ENCODE measurements around the gene GRM5.

Gene GRM5

GRCh38 chr11:88495836-88496235 lies 569.9 kb downstream of the GRM5 start:
- TF ChIP-seq REST (IDR thresholded peaks at IDR 0.05; ENCODE audit: insufficient read depth in 1 of 2, low read depth in 2 of 2, low read length in 2 of 2) (no peak), FOXP2 (optimal IDR thresholded peaks at IDR 0.05; ENCODE audit: borderline replicate concordance, extremely low read depth, extremely low read length, insufficient read depth) (no peak), POLR2AphosphoS5 (IDR thresholded peaks at IDR 0.05; ENCODE audit: low read depth, low read length) (no peak), TAF1 (IDR thresholded peaks at IDR 0.05; ENCODE audit: borderline replicate concordance, insufficient read depth, low read length) (no peak), SIN3A (IDR thresholded peaks at IDR 0.05; ENCODE audit: borderline replicate concordance, insufficient read depth, low read length) (no peak)

- no peak for TF ChIP-seq REST (IDR thresholded peaks at IDR 0.05; ENCODE audit: insufficient read depth in 1 of 2, low read depth in 2 of 2, low read length in 2 of 2)
- TF ChIP-seq FOXP2 (optimal IDR thresholded peaks at IDR 0.05; ENCODE audit: borderline replicate concordance, extremely low read depth, extremely low read length, insufficient read depth) = no peak
- no peak for TF ChIP-seq SIN3A (IDR thresholded peaks at IDR 0.05; ENCODE audit: borderline replicate concordance, insufficient read depth, low read length)
- no peak for TF ChIP-seq TAF1 (IDR thresholded peaks at IDR 0.05; ENCODE audit: borderline replicate concordance, insufficient read depth, low read length)
- no peak for TF ChIP-seq POLR2AphosphoS5 (IDR thresholded peaks at IDR 0.05; ENCODE audit: low read depth, low read length)
These were observed 570.9 kb downstream of the GRM5 start for GRCh38 chr11:88494848-88495247.

GRCh38 chr11:88491674-88492073 lies 574.1 kb downstream of the GRM5 start:
- TF ChIP-seq TAF1 (IDR thresholded peaks at IDR 0.05; ENCODE audit: borderline replicate concordance, insufficient read depth, low read length) (no peak), SIN3A (IDR thresholded peaks at IDR 0.05; ENCODE audit: borderline replicate concordance, insufficient read depth, low read length) (no peak), POLR2AphosphoS5 (IDR thresholded peaks at IDR 0.05; ENCODE audit: low read depth, low read length) (no peak), FOXP2 (optimal IDR thresholded peaks at IDR 0.05; ENCODE audit: borderline replicate concordance, extremely low read depth, extremely low read length, insufficient read depth) (no peak), REST (IDR thresholded peaks at IDR 0.05; ENCODE audit: insufficient read depth in 1 of 2, low read depth in 2 of 2, low read length in 2 of 2) (no peak)

- TF ChIP-seq POLR2AphosphoS5 (IDR thresholded peaks at IDR 0.05; ENCODE audit: low read depth, low read length) (no peak), FOXP2 (optimal IDR thresholded peaks at IDR 0.05; ENCODE audit: borderline replicate concordance, extremely low read depth, extremely low read length, insufficient read depth) (no peak), TAF1 (IDR thresholded peaks at IDR 0.05; ENCODE audit: borderline replicate concordance, insufficient read depth, low read length) (no peak)
These were observed 576.8 kb downstream of the GRM5 start for GRCh38 chr11:88489030-88489429.

GRCh38 chr11:88487646-88488045 lies 578.1 kb downstream of the GRM5 start:
- TF ChIP-seq SIN3A (IDR thresholded peaks at IDR 0.05; ENCODE audit: borderline replicate concordance, insufficient read depth, low read length) (no peak), FOXP2 (optimal IDR thresholded peaks at IDR 0.05; ENCODE audit: borderline replicate concordance, extremely low read depth, extremely low read length, insufficient read depth) (no peak), POLR2AphosphoS5 (IDR thresholded peaks at IDR 0.05; ENCODE audit: low read depth, low read length) (no peak), TAF1 (IDR thresholded peaks at IDR 0.05; ENCODE audit: borderline replicate concordance, insufficient read depth, low read length) (no peak), REST (IDR thresholded peaks at IDR 0.05; ENCODE audit: insufficient read depth in 1 of 2, low read depth in 2 of 2, low read length in 2 of 2) (no peak)
